Measurements from ENCODE around the gene UGT1A1. TPM values are rescaled to one million over a fixed set of nuclear protein-coding genes. Genes with fewer than 3 reads are reported as not detected.
A peak's percentile ranks its signal among the peaks of the same experiment; 100 is the strongest.

The UGT1A1 gene
- total RNA-seq = 10 to 100 TPM in 1 of 4 donors, 1 to 10 TPM in 3; 4.4 to 11.3 (median 6.9) TPM

DNA sequence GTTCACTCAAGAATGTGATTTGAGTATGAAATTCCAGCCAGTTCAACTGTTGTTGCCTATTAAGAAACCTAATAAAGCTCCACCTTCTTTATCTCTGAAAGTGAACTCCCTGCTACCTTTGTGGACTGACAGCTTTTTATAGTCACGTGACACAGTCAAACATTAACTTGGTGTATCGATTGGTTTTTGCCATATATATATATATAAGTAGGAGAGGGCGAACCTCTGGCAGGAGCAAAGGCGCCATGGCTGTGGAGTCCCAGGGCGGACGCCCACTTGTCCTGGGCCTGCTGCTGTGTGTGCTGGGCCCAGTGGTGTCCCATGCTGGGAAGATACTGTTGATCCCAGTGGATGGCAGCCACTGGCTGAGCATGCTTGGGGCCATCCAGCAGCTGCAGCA is at the start of gene UGT1A1:
UGT1A1 (plus strand) TSS at position 228 of the 400 bp plus-strand sequence; CDS start at position 246, 18 bp downstream.
- no peaks in the 10 kb centered on the region for H3K36me3 ChIP-seq
- intact Hi-C loops (cut with DNase I; ENCODE audit: low total_unique reads) (no loop called here), in situ Hi-C loops (cut with MboI; ENCODE audit: low pct_ligation_motif_present in 1 of 4, low pct_unique_long_range_greater_than_20kb in 1 of 4, low sequenced_read_pairs in 3 of 4) (no loop called here)
- peaks cover 0 to 36% (median 9%) of the 10 kb centered on the region in 4 donors for H3K4me1 ChIP-seq
- H3K27me3 ChIP-seq = no peaks in the 10 kb centered on the region
- WGBS, 2 donors (ENCODE audit: low coverage in 1 of 2) = 40 to 82% methylated on average over 2 to 6 of the region's 6 CpGs
- no peak within 1 kb of the TSS for H3K4me3 ChIP-seq
- no peaks in the 10 kb centered on the region for H3K9me3 ChIP-seq
- TF ChIP-seq EP300 (IDR thresholded peaks at IDR 0.05; ENCODE audit: low read depth) (no peak), POLR2A (IDR thresholded peaks at IDR 0.05) (no peak), POLR2AphosphoS5 (IDR thresholded peaks at IDR 0.05) (no peak)
- TF ChIP-seq, protein P1, sequence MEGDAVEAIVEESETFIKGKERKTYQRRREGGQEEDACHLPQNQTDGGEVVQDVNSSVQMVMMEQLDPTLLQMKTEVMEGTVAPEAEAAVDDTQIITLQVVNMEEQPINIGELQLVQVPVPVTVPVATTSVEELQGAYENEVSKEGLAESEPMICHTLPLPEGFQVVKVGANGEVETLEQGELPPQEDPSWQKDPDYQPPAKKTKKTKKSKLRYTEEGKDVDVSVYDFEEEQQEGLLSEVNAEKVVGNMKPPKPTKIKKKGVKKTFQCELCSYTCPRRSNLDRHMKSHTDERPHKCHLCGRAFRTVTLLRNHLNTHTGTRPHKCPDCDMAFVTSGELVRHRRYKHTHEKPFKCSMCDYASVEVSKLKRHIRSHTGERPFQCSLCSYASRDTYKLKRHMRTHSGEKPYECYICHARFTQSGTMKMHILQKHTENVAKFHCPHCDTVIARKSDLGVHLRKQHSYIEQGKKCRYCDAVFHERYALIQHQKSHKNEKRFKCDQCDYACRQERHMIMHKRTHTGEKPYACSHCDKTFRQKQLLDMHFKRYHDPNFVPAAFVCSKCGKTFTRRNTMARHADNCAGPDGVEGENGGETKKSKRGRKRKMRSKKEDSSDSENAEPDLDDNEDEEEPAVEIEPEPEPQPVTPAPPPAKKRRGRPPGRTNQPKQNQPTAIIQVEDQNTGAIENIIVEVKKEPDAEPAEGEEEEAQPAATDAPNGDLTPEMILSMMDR (IDR thresholded peaks at IDR 0.05) = no peak
- DNase-seq = no peak
- H3K27ac ChIP-seq = no peak within 1 kb of the TSS

DNA sequence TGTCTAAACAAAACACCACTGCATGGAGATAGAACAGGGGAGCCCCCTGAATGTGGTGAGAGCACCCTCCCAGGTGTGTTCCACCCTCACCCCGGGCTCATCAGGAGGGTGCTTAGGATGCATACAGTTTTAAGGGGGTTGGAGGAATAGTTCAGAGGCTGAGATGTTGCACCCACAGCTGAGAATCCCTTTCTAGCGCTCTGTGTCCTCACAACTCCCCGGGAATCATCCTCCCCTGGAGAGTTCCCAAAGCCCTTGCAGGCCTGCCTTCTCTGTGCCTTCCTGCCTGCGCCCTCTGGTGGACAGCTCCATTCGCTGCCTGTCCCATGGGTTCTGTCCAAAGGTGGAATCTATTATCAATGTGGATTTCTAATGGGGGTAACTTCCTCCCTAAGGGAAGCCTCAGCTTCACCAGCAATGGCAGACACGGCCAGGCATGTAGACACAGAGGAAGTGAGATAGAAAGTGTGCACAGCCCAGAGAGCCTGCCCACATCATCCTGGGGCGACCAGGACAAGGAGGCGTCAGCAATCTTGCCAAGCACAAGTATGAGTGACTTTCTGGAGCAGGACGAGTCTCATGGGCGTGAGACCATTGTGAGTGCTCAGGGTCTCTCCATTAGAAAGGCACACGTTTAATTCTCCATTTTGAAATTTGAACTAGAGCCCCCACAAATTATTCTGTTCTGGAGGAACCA is 48.6 kb upstream of the UGT1A1 start:
- TF ChIP-seq EP300 (IDR thresholded peaks at IDR 0.05; ENCODE audit: low read depth) (no peak), POLR2A (IDR thresholded peaks at IDR 0.05) (no peak), POLR2AphosphoS5 (IDR thresholded peaks at IDR 0.05) (no peak)
- TF ChIP-seq, protein P1 (IDR thresholded peaks at IDR 0.05) = peak; percentile 79 to 88 (median 84)
- Histone ChIP-seq H3K4me1 (peaks cover 0 to 4% (median 1%) of the 10 kb centered on the region in 4 donors), H3K36me3 (no peaks in the 10 kb centered on the region), H3K27me3 (no peaks in the 10 kb centered on the region), H3K27ac (no peak overlapping the region), H3K4me3 (no peak overlapping the region), H3K9me3 (no peaks in the 10 kb centered on the region)
- WGBS, 2 donors (ENCODE audit: low coverage in 1 of 2) = 0 to 40% methylated on average over 1 to 11 of the region's 11 CpGs
- intact Hi-C loops (cut with DNase I; ENCODE audit: low total_unique reads) = no loop called here
- in situ Hi-C loops (cut with MboI; ENCODE audit: low pct_ligation_motif_present in 1 of 4, low pct_unique_long_range_greater_than_20kb in 1 of 4, low sequenced_read_pairs in 3 of 4) = loop anchor here in 1 of 4 donors (25.0 kb wide), 1 partner anchor 249 kb away; no protein-coding TSS in a partner anchor
- DNase-seq = peak; percentile 87

- intact Hi-C loops (cut with DNase I; ENCODE audit: low total_unique reads) = no loop called here
- DNase-seq = no peak
- in situ Hi-C loops (cut with MboI; ENCODE audit: low pct_ligation_motif_present in 1 of 4, low pct_unique_long_range_greater_than_20kb in 1 of 4, low sequenced_read_pairs in 3 of 4) = loop anchor here in 1 of 4 donors (25.0 kb wide), 1 partner anchor 250 kb away; no protein-coding TSS in a partner anchor
- peaks cover 0 to 4% (median 1%) of the 10 kb centered on the region in 4 donors for H3K4me1 ChIP-seq
- no peaks in the 10 kb centered on the region for H3K9me3 ChIP-seq
- WGBS, 2 donors (ENCODE audit: low coverage in 1 of 2) = 76 to 78% methylated on average over 8 to 14 of the region's 14 CpGs
- no peak within 1 kb of the TSS for H3K4me3 ChIP-seq
- H3K27me3 ChIP-seq = no peaks in the 10 kb centered on the region
- no peak within 1 kb of the TSS for H3K27ac ChIP-seq
- TF ChIP-seq EP300 (IDR thresholded peaks at IDR 0.05; ENCODE audit: low read depth) (no peak), POLR2AphosphoS5 (IDR thresholded peaks at IDR 0.05) (no peak), POLR2A (IDR thresholded peaks at IDR 0.05) (no peak)
- TF ChIP-seq, protein P1 (IDR thresholded peaks at IDR 0.05) = no peak
- no peaks in the 10 kb centered on the region for H3K36me3 ChIP-seq
Measured at GRCh38 chr2:233712611-233713261, 47.3 kb upstream of the UGT1A1 start, which contains the start of gene UGT1A5. TSS of gene UGT1A5 (plus strand) at chr2:233712907. CDS start at chr2:233712992, 85 bp downstream.

- in situ Hi-C loops (cut with MboI; ENCODE audit: low pct_ligation_motif_present in 1 of 4, low pct_unique_long_range_greater_than_20kb in 1 of 4, low sequenced_read_pairs in 3 of 4) = loop anchor here in 1 of 4 donors (25.0 kb wide), 1 partner anchor 251 kb away; no protein-coding TSS in a partner anchor
- Histone ChIP-seq H3K4me1 (peaks cover 0 to 4% (median 1%) of the 10 kb centered on the region in 4 donors), H3K27ac (no peak overlapping the region), H3K9me3 (no peaks in the 10 kb centered on the region), H3K4me3 (no peak overlapping the region), H3K27me3 (no peaks in the 10 kb centered on the region), H3K36me3 (no peaks in the 10 kb centered on the region)
- intact Hi-C loops (cut with DNase I; ENCODE audit: low total_unique reads) = no loop called here
- TF ChIP-seq EP300 (IDR thresholded peaks at IDR 0.05; ENCODE audit: low read depth) = no peak
- TF ChIP-seq, protein P1 (IDR thresholded peaks at IDR 0.05) = no peak
- no peak for TF ChIP-seq POLR2A (IDR thresholded peaks at IDR 0.05)
- no peak for TF ChIP-seq POLR2AphosphoS5 (IDR thresholded peaks at IDR 0.05)
- 82 to 84% methylated on average over 4 to 7 of the region's 7 CpGs for WGBS, 2 donors (ENCODE audit: low coverage in 1 of 2)
- DNase-seq = no peak
Measured at GRCh38 chr2:233713262-233713615, 46.8 kb upstream of the UGT1A1 start.

All from transverse colon (tissue), 4 donors.